Loucy (cell line): Measurements from ENCODE around the gene RALGAPB.

ENCODE experiments used
- EZH2phosphoT487 ChIP-seq: fragments of 200-600 bp; IDR thresholded peaks from 2 replicates; pipeline ENCODE4 v1.6.1; 2018; ENCODE audit warnings: antibody characterized with exemption, mild to moderate bottlenecking, moderate library complexity, borderline replicate concordance
- TF ChIP-seq, protein P1 (sequence below): fragments of 200-600 bp; sonication (generic); conservative IDR thresholded peaks from 2 replicates; pipeline ENCODE4 v1.5.1; 2014; ENCODE audit warnings: mild to moderate bottlenecking, antibody characterized with exemption, low read length

DNA sequence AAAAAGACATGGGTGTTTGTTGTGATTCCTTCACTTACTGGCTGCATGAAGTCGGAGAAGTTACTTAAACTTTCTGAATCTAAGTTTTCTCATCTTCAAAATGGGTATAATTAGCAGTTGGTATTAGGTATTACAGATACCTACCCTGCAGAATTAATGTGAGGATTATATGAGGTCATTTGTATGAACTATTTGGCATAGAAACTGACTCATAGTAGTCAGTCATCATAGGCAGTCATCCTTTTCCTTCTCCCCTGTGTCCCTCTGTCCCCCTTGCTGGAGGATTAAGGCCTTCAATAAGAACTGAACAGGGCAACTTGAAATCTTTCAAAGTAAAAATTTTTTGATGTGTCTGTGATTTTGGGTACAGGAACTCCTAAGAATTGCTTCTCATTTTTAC lies 26.3 kb downstream of the RALGAPB start:
- TF ChIP-seq, protein P1, sequence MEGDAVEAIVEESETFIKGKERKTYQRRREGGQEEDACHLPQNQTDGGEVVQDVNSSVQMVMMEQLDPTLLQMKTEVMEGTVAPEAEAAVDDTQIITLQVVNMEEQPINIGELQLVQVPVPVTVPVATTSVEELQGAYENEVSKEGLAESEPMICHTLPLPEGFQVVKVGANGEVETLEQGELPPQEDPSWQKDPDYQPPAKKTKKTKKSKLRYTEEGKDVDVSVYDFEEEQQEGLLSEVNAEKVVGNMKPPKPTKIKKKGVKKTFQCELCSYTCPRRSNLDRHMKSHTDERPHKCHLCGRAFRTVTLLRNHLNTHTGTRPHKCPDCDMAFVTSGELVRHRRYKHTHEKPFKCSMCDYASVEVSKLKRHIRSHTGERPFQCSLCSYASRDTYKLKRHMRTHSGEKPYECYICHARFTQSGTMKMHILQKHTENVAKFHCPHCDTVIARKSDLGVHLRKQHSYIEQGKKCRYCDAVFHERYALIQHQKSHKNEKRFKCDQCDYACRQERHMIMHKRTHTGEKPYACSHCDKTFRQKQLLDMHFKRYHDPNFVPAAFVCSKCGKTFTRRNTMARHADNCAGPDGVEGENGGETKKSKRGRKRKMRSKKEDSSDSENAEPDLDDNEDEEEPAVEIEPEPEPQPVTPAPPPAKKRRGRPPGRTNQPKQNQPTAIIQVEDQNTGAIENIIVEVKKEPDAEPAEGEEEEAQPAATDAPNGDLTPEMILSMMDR, result no peak
- no peak for TF ChIP-seq EZH2phosphoT487
